ENCODE measurements around the gene DLG2.
"Not testable (repeated sequence)": the region's sequence is repeated elsewhere in the genome, so short reads cannot be mapped to it uniquely, and the experiment has no call there.

DLG2 gene

GRCh38 chr11:83456566-83456965 is 2170.6 kb downstream of the DLG2 start:
- no peak for DNase-seq

GRCh38 chr11:83456075-83456474 is 2171.1 kb downstream of the DLG2 start:
- no peak for DNase-seq

GRCh38 chr11:83455356-83455755 is 2171.8 kb downstream of the DLG2 start:
- no peak for DNase-seq

GRCh38 chr11:83454674-83455073 is 2172.5 kb downstream of the DLG2 start:
- no peak for DNase-seq

- no peak for DNase-seq
Measured at GRCh38 chr11:83449338-83449913, 2177.7 kb downstream of the DLG2 start.

GRCh38 chr11:83448686-83449085 is 2178.5 kb downstream of the DLG2 start:
- no peak for DNase-seq

GRCh38 chr11:83443880-83444279 is 2183.3 kb downstream of the DLG2 start:
- DNase-seq: not testable (repeated sequence)

GRCh38 chr11:83441601-83442000 is 2185.5 kb downstream of the DLG2 start:
- DNase-seq: no peak

GRCh38 chr11:83441171-83441570 is 2186.0 kb downstream of the DLG2 start:
- no peak for DNase-seq

- DNase-seq: no peak
Measured at GRCh38 chr11:83438438-83438837, 2188.7 kb downstream of the DLG2 start.

GRCh38 chr11:83437939-83438338 is 2189.2 kb downstream of the DLG2 start:
- DNase-seq: no peak

- no peak for DNase-seq
Measured at GRCh38 chr11:83436855-83437254, 2190.3 kb downstream of the DLG2 start.

GRCh38 chr11:83434812-83435211 is 2192.3 kb downstream of the DLG2 start:
- not testable (repeated sequence) for DNase-seq

- no peak for DNase-seq
Measured at GRCh38 chr11:83427943-83428342, 2199.2 kb downstream of the DLG2 start.

GRCh38 chr11:83427501-83427900 is 2199.6 kb downstream of the DLG2 start:
- no peak for DNase-seq

- DNase-seq: no peak
Measured at GRCh38 chr11:83425137-83425466, 2202.0 kb downstream of the DLG2 start.

GRCh38 chr11:83424376-83425136 is 2202.6 kb downstream of the DLG2 start:
- DNase-seq: no peak

GRCh38 chr11:83422641-83423040 is 2204.5 kb downstream of the DLG2 start:
- not testable (repeated sequence) for DNase-seq

GRCh38 chr11:83410605-83411565 is 2216.3 kb downstream of the DLG2 start:
- DNase-seq: no peak

- DNase-seq: no peak
Measured at GRCh38 chr11:83409891-83410290, 2217.3 kb downstream of the DLG2 start.

GRCh38 chr11:83409476-83409875 is 2217.7 kb downstream of the DLG2 start:
- DNase-seq: no peak

GRCh38 chr11:83408946-83409345 is 2218.2 kb downstream of the DLG2 start:
- no peak for DNase-seq
